GM12878 (cell line): Measurements from ENCODE around the gene PDSS2.

Source experiments
- HCFC1 ChIP-seq: fragments of 150-350 bp; IDR thresholded peaks from 2 replicates; pipeline ENCODE4 v1.6.1; 2014; ENCODE audit warnings: low read length
- MXI1 ChIP-seq: fragments of 150-350 bp; IDR thresholded peaks from 2 replicates; pipeline ENCODE4 v1.6.1; 2011; ENCODE audit warnings: low read depth, mild to moderate bottlenecking, inconsistent platforms, low read length, improper control_type of control experiment
- NR2F1 ChIP-seq: fragments of 450-650 bp; conservative IDR thresholded peaks from 2 replicates; pipeline ENCODE4 v1.6.1; 2017; ENCODE audit warnings: mild to moderate bottlenecking
- POLR2A ChIP-seq: IDR thresholded peaks from 2 replicates; pipeline ENCODE4 v1.6.1; 2011; ENCODE audit warnings: low read depth, mild to moderate bottlenecking, low read length
- RAD21 ChIP-seq: IDR thresholded peaks from 2 replicates; pipeline ENCODE4 v1.6.1; 2011; ENCODE audit warnings: mild to moderate bottlenecking, low read depth, low read length, moderate library complexity; ENCODE audit not compliant: insufficient read depth
- RELA ChIP-seq: fragments of 450-650 bp; IDR thresholded peaks from 2 replicates; pipeline ENCODE4 v1.8.0; 2014; ENCODE audit warnings: borderline replicate concordance; ENCODE audit not compliant: partially characterized antibody
- SRF ChIP-seq, 2 experiments: IDR thresholded peaks; 2 replicates each; pipeline ENCODE4 v1.6.1; 2011; ENCODE audit warnings: low read depth in 2 of 2, low read length in 2 of 2, mild to moderate bottlenecking in 1 of 2, moderate library complexity in 1 of 2
- TCF12 ChIP-seq: IDR thresholded peaks from 2 replicates; pipeline ENCODE4 v1.6.1; 2011; ENCODE audit warnings: low read depth, mild to moderate bottlenecking, low read length
- ZNF274 ChIP-seq: IDR thresholded peaks from one replicate; pipeline ENCODE4 v1.8.0; 2011; ENCODE audit not compliant: insufficient read length, insufficient read depth

DNA sequence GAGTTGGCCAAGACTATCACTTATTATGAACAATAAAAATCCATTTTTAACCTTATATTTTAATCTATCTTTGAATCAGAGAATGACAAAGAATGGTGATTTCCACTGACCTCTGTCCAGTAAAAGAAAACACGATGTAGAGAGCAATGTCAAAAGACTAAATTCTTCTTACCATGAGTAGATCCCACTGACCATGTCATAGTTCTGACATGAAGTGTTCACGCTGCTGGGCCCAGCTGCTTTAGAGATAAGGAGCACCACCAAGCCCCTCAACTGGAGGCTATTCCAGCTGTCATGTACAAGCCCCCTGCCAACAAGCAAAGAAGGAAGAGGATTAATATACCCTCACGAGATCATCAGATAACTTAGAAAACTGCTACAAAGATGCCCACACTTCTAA, 125.3 kb downstream of the PDSS2 start:
- TF ChIP-seq NR2F1 (no peak), RELA (no peak), HCFC1 (no peak), TCF12 (no peak), POLR2A (no peak), SRF (IDR thresholded peaks at IDR 0.05; ENCODE audit: low read depth in 2 of 2, low read length in 2 of 2) (no peak), ZNF274 (no peak), MXI1 (no peak), RAD21 (no peak)
